GM12801 (cell line): Measurements from ENCODE around the gene LCE7A.

Source experiments
- CTCF ChIP-seq: IDR thresholded peaks from one replicate; pipeline ENCODE4 v1.5.1; 2011; ENCODE audit warnings: control low read depth; ENCODE audit not compliant: insufficient read length; ENCODE audit errors: extremely low read depth

The LCE7A gene

GRCh38 chr1:152888126-152888525 lies 28.3 kb downstream of the LCE7A start:
- TF ChIP-seq CTCF, result no peak

GRCh38 chr1:152899027-152899426 lies 39.2 kb downstream of the LCE7A start:
- no peak for TF ChIP-seq CTCF

- no peak for TF ChIP-seq CTCF
Observed at GRCh38 chr1:152899883-152900282, 40.1 kb downstream of the LCE7A start.

- TF ChIP-seq CTCF, result no peak
Observed at GRCh38 chr1:152901631-152902030, 41.8 kb downstream of the LCE7A start.

- TF ChIP-seq CTCF, result no peak
Observed at GRCh38 chr1:152902636-152903035, 42.8 kb downstream of the LCE7A start.

GRCh38 chr1:152904688-152905440 lies 45.1 kb downstream of the LCE7A start:
- TF ChIP-seq CTCF, result no peak

GRCh38 chr1:152906023-152906565 lies 46.3 kb downstream of the LCE7A start:
- TF ChIP-seq CTCF, result no peak
